Left lung (tissue), 10 donors: ENCODE results near the gene AKT1. TPM values are rescaled to one million over a fixed set of nuclear protein-coding genes. Genes with fewer than 3 reads are reported as not detected.

Source experiments
- ATAC-seq: fragments of 200-7000 bp; cut with Tn5 transposase; one replicate; pipeline ENCODE4 v1.9.1; 2020; ENCODE audit warnings: moderate library complexity
- DNase-seq, 4 donors: peaks; one replicate each; pipeline ENCODE4 v3.0.0-alpha.2; 2013 to 2020
- H3K27ac ChIP-seq, 2 donors: fragments of 200-600 bp; sonication (generic) in 1 of 2; one replicate each; pipeline versions ENCODE4 v1.5.0 to v1.8.0; 2020 to 2021
- H3K27me3 ChIP-seq, 2 donors: fragments of 200-600 bp; sonication (generic) in 1 of 2; one replicate each; pipeline versions ENCODE4 v1.5.0 to v1.8.0; 2020 to 2021
- H3K36me3 ChIP-seq, 2 donors: fragments of 200-600 bp; sonication (generic) in 1 of 2; one replicate each; pipeline versions ENCODE4 v1.5.0 to v1.8.0; 2020 to 2021
- H3K4me1 ChIP-seq, 2 donors: fragments of 200-600 bp; one replicate each; pipeline ENCODE4 v1.8.0; 2021
- H3K4me3 ChIP-seq, 2 donors: fragments of 200-600 bp; sonication (generic) in 1 of 2; one replicate each; pipeline versions ENCODE4 v1.5.0 to v1.8.0; 2020 to 2021; ENCODE audit warnings: mild to moderate bottlenecking in 1 of 2
- H3K9me3 ChIP-seq, 2 donors: fragments of 200-600 bp; sonication (generic) in 1 of 2; one replicate each; pipeline versions ENCODE4 v1.5.0 to v1.8.0; 2020 to 2021
- CTCF ChIP-seq, 2 donors: fragments of 200-600 bp; sonication (generic) in 1 of 2; IDR thresholded peaks; one replicate each; pipeline versions ENCODE4 v1.5.0 to v1.8.0; 2021; ENCODE audit warnings: antibody characterized with exemption in 2 of 2
- intact Hi-C, 2 donors: fragments of 100-400 bp; cut with DNase I; formaldehyde crosslinking; loops; one replicate each; pipeline versions ENCODE4 v1.11.2 to v1.14.2; 2022
- polyA plus RNA-seq, 6 donors: library from polyadenylated mRNA; unstranded; fragments of 120-200 nt; gene quantifications; one replicate each; pipeline ENCODE4 v1.2.1, GENCODE V29; 2013; ENCODE audit not compliant: insufficient read length in 6 of 6
- total RNA-seq, 2 donors: library from RNA; stranded (reverse); fragmentation: NEBNext Ultra II Directional; extraction: Animal tissue kit (Norgen Biotek cat#: 25700); gene quantifications; one replicate each; pipeline ENCODE4 v1.2.1, GENCODE V29; 2021
- donor health status: DM: no; HTN: yes; CAD: no.
- donor health status: DM: no; HTN: no; CAD: no.

Gene AKT1
- total and polyA plus RNA-seq, 8 donors, result 144 to 214 (median 173) TPM

GRCh38 chr14:104822821-104823615 lies 27.5 kb upstream of the AKT1 start:
- peak in 1 of 4 donors; percentile 53 for DNase-seq
- TF ChIP-seq CTCF (IDR thresholded peaks at IDR 0.05), result no peak
- Histone ChIP-seq H3K4me3 (no peak overlapping the region), H3K36me3 (no peaks in the 10 kb centered on the region), H3K4me1 (peaks cover 8 to 25% of the 10 kb centered on the region in 2 donors), H3K27me3 (peaks cover 0 to 33% of the 10 kb centered on the region in 2 donors), H3K27ac (no peak overlapping the region), H3K9me3 (no peaks in the 10 kb centered on the region)
- ATAC-seq, result no peak
- intact Hi-C loops, result no loop called here

GRCh38 chr14:104821971-104822608 lies 26.5 kb upstream of the AKT1 start:
- H3K4me3 ChIP-seq, result no peak overlapping the region
- H3K27me3 ChIP-seq, result peaks cover 0 to 23% of the 10 kb centered on the region in 2 donors
- H3K27ac ChIP-seq, result no peak overlapping the region
- H3K9me3 ChIP-seq, result no peaks in the 10 kb centered on the region
- peaks cover 2 to 21% of the 10 kb centered on the region in 2 donors for H3K4me1 ChIP-seq
- no peak for TF ChIP-seq CTCF (IDR thresholded peaks at IDR 0.05)
- intact Hi-C loops, result no loop called here
- DNase-seq, result peak in 1 of 4 donors; percentile 64
- no peak for ATAC-seq
- no peaks in the 10 kb centered on the region for H3K36me3 ChIP-seq

GRCh38 chr14:104821229-104821945 lies 25.8 kb upstream of the AKT1 start:
- Histone ChIP-seq H3K27ac (no peak overlapping the region), H3K4me3 (no peak overlapping the region), H3K36me3 (no peaks in the 10 kb centered on the region), H3K4me1 (peaks cover 8 to 23% of the 10 kb centered on the region in 2 donors), H3K27me3 (peaks cover 0 to 19% of the 10 kb centered on the region in 2 donors), H3K9me3 (no peaks in the 10 kb centered on the region)
- DNase-seq, result peak in 1 of 4 donors; percentile 77
- no peak for TF ChIP-seq CTCF (IDR thresholded peaks at IDR 0.05)
- intact Hi-C loops, result no loop called here
- no peak for ATAC-seq

GRCh38 chr14:104820669-104821228 lies 25.2 kb upstream of the AKT1 start:
- Histone ChIP-seq H3K9me3 (no peaks in the 10 kb centered on the region), H3K27ac (no peak overlapping the region), H3K27me3 (peaks cover 0 to 13% of the 10 kb centered on the region in 2 donors), H3K4me3 (no peak overlapping the region), H3K4me1 (peaks cover 8 to 21% of the 10 kb centered on the region in 2 donors), H3K36me3 (no peaks in the 10 kb centered on the region)
- peak; percentile 53 for ATAC-seq
- DNase-seq, result peak in 3 of 4 donors; percentile 64 to 88 (median 75)
- intact Hi-C loops, result no loop called here
- TF ChIP-seq CTCF (IDR thresholded peaks at IDR 0.05), result peak; percentile 30 to 47
